Measurements from ENCODE around the gene MRPL23. TPM values are rescaled to one million over a fixed set of nuclear protein-coding genes. Genes with fewer than 3 reads are reported as not detected.

MRPL23 gene
- total RNA-seq, 1 donor from 2014 or later: 148 TPM

DNA sequence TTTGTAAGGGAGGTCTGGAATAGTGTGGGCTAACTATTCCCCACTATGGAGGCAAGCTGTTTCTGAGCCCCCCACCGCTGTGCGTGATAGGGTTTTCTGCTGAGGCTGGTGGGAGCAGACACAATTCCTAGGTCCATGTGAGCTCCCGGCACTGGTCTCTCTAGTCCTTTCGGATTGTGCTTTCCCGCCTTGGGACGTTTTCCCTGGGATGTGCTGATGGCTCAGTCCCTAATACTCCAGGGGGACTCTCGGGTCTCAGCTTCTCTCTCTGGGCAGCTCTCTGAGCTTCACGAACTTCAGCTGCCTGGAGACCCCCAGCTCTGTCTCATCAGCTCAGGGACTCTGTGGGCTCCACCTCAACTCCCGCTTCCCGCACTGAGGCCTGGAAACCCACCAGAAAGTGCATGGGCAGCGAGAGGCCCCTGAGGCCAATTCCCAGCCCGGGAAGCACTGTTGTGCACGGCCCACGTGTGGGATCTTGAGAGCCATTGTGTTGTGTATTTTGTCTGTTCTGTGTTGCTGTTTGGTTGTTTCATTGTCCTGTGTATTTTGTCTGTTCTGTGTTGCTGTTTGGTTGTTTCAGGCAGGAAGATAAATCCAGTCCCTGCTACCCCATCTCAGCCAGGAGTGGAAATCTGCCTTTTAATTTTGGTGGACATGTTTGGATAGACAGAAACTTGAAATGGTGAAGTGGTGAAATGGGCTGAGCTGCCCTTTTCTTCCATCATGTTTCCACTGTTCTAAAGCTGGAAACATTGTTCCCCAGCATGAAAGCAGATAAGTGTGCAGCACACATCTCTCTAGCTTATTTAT, 40.3 kb upstream of the MRPL23 start:
- Histone ChIP-seq H3K27me3 (no peaks in the 10 kb centered on the region), H3K4me1 (peaks cover 10% of the 10 kb centered on the region), H3K36me3 (no peaks in the 10 kb centered on the region), H3K4me3 (no peak overlapping the region), H3K9me3 (no peaks in the 10 kb centered on the region), H3K27ac (peak overlapping the region; percentile 34)
- TF ChIP-seq POLR2AphosphoS5 (IDR thresholded peaks at IDR 0.05; ENCODE audit: insufficient read depth in 1 of 2, low read depth in 1 of 2): no peak
- no peak for TF ChIP-seq POLR2A (IDR thresholded peaks at IDR 0.05)
- TF ChIP-seq, protein P1, sequence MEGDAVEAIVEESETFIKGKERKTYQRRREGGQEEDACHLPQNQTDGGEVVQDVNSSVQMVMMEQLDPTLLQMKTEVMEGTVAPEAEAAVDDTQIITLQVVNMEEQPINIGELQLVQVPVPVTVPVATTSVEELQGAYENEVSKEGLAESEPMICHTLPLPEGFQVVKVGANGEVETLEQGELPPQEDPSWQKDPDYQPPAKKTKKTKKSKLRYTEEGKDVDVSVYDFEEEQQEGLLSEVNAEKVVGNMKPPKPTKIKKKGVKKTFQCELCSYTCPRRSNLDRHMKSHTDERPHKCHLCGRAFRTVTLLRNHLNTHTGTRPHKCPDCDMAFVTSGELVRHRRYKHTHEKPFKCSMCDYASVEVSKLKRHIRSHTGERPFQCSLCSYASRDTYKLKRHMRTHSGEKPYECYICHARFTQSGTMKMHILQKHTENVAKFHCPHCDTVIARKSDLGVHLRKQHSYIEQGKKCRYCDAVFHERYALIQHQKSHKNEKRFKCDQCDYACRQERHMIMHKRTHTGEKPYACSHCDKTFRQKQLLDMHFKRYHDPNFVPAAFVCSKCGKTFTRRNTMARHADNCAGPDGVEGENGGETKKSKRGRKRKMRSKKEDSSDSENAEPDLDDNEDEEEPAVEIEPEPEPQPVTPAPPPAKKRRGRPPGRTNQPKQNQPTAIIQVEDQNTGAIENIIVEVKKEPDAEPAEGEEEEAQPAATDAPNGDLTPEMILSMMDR (IDR thresholded peaks at IDR 0.05): no peak
- intact Hi-C loops (cut with DNase I): no loop called here
- peak in 1 of 2 donors; percentile 87 for DNase-seq (ENCODE audit: extremely low spot score in 2 of 2)

DNA sequence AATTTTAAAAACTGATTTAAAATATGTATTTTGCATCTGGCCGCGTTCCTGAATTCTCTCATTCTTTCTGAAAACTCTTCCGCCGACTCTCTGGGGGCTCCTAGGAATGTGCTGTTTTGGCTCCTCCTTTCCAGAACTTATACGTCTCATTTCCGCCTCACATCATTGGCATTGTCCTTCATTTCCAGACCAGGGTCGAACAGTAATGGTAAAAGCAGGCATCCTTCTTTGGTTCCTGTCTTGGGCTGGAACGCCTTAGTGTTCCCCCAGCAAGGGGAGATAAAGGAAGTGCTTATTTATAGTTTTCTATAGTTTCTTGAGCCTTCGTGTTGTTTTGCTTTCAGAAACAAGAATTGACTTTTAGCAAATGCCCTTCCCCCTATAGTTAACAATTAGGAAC, 38.5 kb upstream of the MRPL23 start:
- no peaks in the 10 kb centered on the region for H3K36me3 ChIP-seq
- intact Hi-C loops (cut with DNase I): no loop called here
- H3K4me3 ChIP-seq: no peak overlapping the region
- no peak overlapping the region for H3K27ac ChIP-seq
- DNase-seq (ENCODE audit: extremely low spot score in 2 of 2): no peak
- H3K4me1 ChIP-seq: peaks cover 10% of the 10 kb centered on the region
- TF ChIP-seq, protein P1 (IDR thresholded peaks at IDR 0.05): no peak
- TF ChIP-seq POLR2AphosphoS5 (IDR thresholded peaks at IDR 0.05; ENCODE audit: insufficient read depth in 1 of 2, low read depth in 1 of 2): no peak
- TF ChIP-seq POLR2A (IDR thresholded peaks at IDR 0.05): no peak
- no peaks in the 10 kb centered on the region for H3K9me3 ChIP-seq
- H3K27me3 ChIP-seq: no peaks in the 10 kb centered on the region

DNA sequence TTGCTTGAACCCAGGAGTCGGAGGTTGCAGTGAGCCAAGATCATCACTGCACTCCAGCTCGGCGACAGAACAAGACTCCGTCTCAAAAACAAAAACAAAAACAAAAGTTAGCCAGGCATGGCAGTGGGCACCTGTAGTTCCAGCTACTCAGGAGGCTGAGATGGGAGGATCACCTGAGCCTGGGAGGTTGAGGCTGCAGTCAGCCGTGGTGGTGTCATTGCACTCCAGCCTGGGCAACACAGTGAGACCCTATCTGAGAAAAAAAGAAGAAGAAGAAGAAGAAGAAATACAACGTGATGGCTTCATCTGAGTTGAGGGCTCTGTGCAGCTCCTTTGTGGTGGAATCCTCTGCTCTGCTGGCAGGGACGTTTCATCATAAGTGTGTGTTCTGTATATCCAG, 37.6 kb upstream of the MRPL23 start:
- intact Hi-C loops (cut with DNase I): no loop called here
- H3K4me3 ChIP-seq: no peak overlapping the region
- no peak for TF ChIP-seq POLR2AphosphoS5 (IDR thresholded peaks at IDR 0.05; ENCODE audit: insufficient read depth in 1 of 2, low read depth in 1 of 2)
- TF ChIP-seq, protein P1 (IDR thresholded peaks at IDR 0.05): no peak
- no peak for TF ChIP-seq POLR2A (IDR thresholded peaks at IDR 0.05)
- no peaks in the 10 kb centered on the region for H3K27me3 ChIP-seq
- no peaks in the 10 kb centered on the region for H3K9me3 ChIP-seq
- peaks cover 10% of the 10 kb centered on the region for H3K4me1 ChIP-seq
- DNase-seq (ENCODE audit: extremely low spot score in 2 of 2): no peak
- H3K27ac ChIP-seq: no peak overlapping the region
- H3K36me3 ChIP-seq: no peaks in the 10 kb centered on the region

DNA sequence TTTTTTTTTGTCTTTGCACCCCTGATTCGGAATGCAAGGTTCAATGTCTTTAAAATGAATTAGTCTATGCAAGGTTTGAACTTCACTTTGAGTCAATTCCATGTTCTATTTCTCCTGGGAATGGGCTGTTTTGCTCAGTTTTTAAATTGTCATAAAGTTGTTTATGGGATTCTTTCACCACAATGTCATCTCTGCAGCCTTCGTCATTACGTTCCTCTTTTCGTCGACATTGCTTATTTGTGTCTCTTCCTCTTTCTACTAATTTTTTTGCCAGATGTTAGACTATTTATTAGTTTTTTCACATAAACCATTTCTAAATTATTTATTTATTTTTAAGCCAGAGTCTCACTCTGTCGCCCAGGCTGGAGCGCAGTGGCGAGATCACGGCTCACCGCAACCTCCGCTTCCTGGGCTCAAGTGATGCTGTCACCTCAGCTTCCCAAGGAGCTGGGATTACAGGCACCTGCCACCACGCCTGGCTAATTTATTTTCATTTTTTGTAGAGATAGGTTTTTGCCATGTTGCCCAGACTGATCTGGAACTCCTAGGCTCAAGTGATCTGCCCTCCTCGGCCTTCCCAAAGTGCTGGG, 34.7 kb upstream of the MRPL23 start:
- Histone ChIP-seq H3K4me1 (peaks cover 12% of the 10 kb centered on the region), H3K9me3 (no peaks in the 10 kb centered on the region), H3K36me3 (no peaks in the 10 kb centered on the region), H3K27me3 (no peaks in the 10 kb centered on the region), H3K27ac (no peak overlapping the region), H3K4me3 (no peak overlapping the region)
- intact Hi-C loops (cut with DNase I): no loop called here
- peak in 1 of 2 donors; percentile 19 for TF ChIP-seq POLR2AphosphoS5 (IDR thresholded peaks at IDR 0.05; ENCODE audit: insufficient read depth in 1 of 2, low read depth in 1 of 2)
- TF ChIP-seq, protein P1 (IDR thresholded peaks at IDR 0.05): no peak
- DNase-seq (ENCODE audit: extremely low spot score in 2 of 2): no peak
